ENCODE results near the gene GNG14. TPM values are rescaled to one million over a fixed set of nuclear protein-coding genes. Genes with fewer than 3 reads are reported as not detected.

Gene GNG14
- total and polyA plus RNA-seq, 2 of the 13 experiments (the other 11 are each of a cell fraction or from before 2014, with no cell fraction given): not detected

DNA sequence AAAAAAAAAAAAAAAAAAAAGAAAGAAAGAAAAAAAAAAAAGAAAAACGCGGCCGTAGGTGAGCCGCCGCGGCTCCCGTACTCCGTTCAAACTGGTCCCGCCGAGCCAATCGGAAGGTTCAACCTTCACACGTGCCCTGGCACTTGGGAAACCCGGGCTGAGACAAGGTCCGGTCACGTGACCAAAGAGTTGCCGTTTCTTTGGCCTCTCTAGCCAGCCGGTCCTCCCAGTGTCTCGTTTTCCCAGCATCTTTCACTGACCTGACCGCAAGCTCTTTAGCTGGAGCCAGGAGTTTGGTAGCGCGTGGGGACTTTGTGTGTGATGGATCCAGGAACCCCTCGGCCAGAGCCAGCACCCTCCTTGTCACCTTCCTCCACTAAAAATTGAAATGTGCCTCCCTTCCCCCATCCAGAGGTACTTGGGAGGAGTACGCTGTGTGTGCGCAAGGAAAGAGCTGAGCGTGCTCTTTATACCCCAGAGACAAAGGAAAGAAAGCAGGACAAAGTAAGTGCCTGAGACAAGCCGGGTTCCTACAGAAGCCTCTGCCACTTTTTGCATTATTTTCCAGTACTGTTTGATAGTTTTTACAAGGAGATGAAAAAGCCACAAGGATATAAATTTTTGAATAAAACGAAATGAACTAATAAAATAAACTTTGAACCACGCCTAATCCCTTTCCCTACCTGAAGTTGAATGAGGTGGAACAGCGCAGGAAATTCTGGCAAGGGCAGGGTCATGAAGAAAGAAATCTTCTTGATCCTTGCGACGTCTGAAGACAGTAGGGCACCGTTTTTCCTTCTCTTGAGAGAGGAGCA, 35.0 kb downstream of the GNG14 start (continued):
- TF ChIP-seq, protein P1, sequence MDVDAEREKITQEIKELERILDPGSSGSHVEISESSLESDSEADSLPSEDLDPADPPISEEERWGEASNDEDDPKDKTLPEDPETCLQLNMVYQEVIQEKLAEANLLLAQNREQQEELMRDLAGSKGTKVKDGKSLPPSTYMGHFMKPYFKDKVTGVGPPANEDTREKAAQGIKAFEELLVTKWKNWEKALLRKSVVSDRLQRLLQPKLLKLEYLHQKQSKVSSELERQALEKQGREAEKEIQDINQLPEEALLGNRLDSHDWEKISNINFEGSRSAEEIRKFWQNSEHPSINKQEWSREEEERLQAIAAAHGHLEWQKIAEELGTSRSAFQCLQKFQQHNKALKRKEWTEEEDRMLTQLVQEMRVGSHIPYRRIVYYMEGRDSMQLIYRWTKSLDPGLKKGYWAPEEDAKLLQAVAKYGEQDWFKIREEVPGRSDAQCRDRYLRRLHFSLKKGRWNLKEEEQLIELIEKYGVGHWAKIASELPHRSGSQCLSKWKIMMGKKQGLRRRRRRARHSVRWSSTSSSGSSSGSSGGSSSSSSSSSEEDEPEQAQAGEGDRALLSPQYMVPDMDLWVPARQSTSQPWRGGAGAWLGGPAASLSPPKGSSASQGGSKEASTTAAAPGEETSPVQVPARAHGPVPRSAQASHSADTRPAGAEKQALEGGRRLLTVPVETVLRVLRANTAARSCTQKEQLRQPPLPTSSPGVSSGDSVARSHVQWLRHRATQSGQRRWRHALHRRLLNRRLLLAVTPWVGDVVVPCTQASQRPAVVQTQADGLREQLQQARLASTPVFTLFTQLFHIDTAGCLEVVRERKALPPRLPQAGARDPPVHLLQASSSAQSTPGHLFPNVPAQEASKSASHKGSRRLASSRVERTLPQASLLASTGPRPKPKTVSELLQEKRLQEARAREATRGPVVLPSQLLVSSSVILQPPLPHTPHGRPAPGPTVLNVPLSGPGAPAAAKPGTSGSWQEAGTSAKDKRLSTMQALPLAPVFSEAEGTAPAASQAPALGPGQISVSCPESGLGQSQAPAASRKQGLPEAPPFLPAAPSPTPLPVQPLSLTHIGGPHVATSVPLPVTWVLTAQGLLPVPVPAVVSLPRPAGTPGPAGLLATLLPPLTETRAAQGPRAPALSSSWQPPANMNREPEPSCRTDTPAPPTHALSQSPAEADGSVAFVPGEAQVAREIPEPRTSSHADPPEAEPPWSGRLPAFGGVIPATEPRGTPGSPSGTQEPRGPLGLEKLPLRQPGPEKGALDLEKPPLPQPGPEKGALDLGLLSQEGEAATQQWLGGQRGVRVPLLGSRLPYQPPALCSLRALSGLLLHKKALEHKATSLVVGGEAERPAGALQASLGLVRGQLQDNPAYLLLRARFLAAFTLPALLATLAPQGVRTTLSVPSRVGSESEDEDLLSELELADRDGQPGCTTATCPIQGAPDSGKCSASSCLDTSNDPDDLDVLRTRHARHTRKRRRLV (CRISPR knock-in tag; IDR thresholded peaks at IDR 0.05): no peak
- TF ChIP-seq MED1 (CRISPR knock-in tag; IDR thresholded peaks at IDR 0.05) (peak; percentile 42), ZNF547 (CRISPR knock-in tag; IDR thresholded peaks at IDR 0.05) (no peak), FOXA1 (IDR thresholded peaks at IDR 0.05) (no peak), FOXA1 (CRISPR knock-in tag; IDR thresholded peaks at IDR 0.05) (no peak), NONO (IDR thresholded peaks at IDR 0.05) (no peak), NONO (CRISPR knock-in tag; conservative IDR thresholded peaks at IDR 0.05) (0 out of 2 replicates have a peak, but pooled peaks have one; percentile 29), ZMAT3 (CRISPR knock-in tag; conservative IDR thresholded peaks at IDR 0.05) (no peak), ZFP62 (CRISPR knock-in tag; IDR thresholded peaks at IDR 0.05) (no peak), SPEN (CRISPR knock-in tag; IDR thresholded peaks at IDR 0.05; ENCODE audit: low read depth) (peak; percentile 91), RCOR2 (CRISPR knock-in tag; IDR thresholded peaks at IDR 0.05) (no peak), FOXK2 (IDR thresholded peaks at IDR 0.05) (peak; percentile 39; the same call in 1 of the 2 replicates), ZBTB7A (CRISPR knock-in tag; IDR thresholded peaks at IDR 0.05) (no peak), ATF1 (CRISPR knock-in tag; IDR thresholded peaks at IDR 0.05) (peak; percentile 53; the same call in 1 of the 2 replicates), ZNF496 (CRISPR knock-in tag; IDR thresholded peaks at IDR 0.05; ENCODE audit: insufficient replicate concordance) (no peak), ZSCAN21 (CRISPR knock-in tag; IDR thresholded peaks at IDR 0.05; ENCODE audit: borderline replicate concordance) (no peak)
- TF ChIP-seq, protein P2, sequence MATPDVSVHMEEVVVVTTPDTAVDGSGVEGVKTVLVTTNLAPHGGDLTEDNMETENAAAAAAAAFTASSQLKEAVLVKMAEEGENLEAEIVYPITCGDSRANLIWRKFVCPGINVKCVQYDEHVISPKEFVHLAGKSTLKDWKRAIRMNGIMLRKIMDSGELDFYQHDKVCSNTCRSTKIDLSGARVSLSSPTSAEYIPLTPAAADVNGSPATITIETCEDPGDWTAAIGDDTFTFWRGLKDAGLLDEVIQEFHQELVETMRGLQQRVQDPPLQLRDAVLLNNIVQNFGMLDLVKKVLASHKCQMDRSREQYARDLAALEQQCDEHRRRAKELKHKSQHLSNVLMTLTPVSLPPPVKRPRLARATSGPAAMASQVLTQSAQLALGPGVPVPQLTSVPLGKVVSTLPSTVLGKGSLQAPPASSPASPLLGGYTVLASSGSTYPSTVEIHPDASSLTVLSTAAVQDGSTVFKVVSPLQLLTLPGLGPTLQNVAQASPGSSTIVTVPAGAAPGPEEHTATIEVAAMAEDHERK (CRISPR knock-in tag; IDR thresholded peaks at IDR 0.05; ENCODE audit: low read depth): no peak
- TF ChIP-seq, protein P3, sequence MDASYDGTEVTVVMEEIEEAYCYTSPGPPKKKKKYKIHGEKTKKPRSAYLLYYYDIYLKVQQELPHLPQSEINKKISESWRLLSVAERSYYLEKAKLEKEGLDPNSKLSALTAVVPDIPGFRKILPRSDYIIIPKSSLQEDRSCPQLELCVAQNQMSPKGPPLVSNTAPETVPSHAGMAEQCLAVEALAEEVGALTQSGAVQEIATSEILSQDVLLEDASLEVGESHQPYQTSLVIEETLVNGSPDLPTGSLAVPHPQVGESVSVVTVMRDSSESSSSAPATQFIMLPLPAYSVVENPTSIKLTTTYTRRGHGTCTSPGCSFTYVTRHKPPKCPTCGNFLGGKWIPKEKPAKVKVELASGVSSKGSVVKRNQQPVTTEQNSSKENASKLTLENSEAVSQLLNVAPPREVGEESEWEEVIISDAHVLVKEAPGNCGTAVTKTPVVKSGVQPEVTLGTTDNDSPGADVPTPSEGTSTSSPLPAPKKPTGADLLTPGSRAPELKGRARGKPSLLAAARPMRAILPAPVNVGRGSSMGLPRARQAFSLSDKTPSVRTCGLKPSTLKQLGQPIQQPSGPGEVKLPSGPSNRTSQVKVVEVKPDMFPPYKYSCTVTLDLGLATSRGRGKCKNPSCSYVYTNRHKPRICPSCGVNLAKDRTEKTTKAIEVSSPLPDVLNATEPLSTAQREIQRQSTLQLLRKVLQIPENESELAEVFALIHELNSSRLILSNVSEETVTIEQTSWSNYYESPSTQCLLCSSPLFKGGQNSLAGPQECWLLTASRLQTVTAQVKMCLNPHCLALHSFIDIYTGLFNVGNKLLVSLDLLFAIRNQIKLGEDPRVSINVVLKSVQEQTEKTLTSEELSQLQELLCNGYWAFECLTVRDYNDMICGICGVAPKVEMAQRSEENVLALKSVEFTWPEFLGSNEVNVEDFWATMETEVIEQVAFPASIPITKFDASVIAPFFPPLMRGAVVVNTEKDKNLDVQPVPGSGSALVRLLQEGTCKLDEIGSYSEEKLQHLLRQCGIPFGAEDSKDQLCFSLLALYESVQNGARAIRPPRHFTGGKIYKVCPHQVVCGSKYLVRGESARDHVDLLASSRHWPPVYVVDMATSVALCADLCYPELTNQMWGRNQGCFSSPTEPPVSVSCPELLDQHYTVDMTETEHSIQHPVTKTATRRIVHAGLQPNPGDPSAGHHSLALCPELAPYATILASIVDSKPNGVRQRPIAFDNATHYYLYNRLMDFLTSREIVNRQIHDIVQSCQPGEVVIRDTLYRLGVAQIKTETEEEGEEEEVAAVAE (CRISPR knock-in tag; IDR thresholded peaks at IDR 0.05; ENCODE audit: borderline replicate concordance): peak; percentile 99
